OCI-LY1 (cell line): ENCODE results near the gene PLEKHA7.

Source experiments
- H2AFZ ChIP-seq: fragments of 200-600 bp; sonication (generic), shearing (Covaris generic); 2 replicates; pipeline ENCODE4 v1.6.0; 2014; ENCODE audit warnings: antibody characterized with exemption, mild to moderate bottlenecking, low read length
- H3F3A ChIP-seq: fragments of 200-600 bp; sonication (generic), shearing (Covaris generic); 2 replicates; pipeline ENCODE4 v1.6.0; 2014; ENCODE audit warnings: mild to moderate bottlenecking, antibody characterized with exemption, low read length, moderate library complexity; ENCODE audit not compliant: insufficient read depth
- H3K27ac ChIP-seq: fragments of 200-600 bp; sonication (generic); 2 replicates; pipeline ENCODE4 v1.5.1; 2014; ENCODE audit warnings: low read length, mixed run types, mild to moderate bottlenecking, low read depth; ENCODE audit not compliant: poor library complexity, severe bottlenecking
- H3K27me3 ChIP-seq: fragments of 200-600 bp; sonication (generic); 2 replicates; pipeline ENCODE4 v1.6.0; 2014; ENCODE audit warnings: antibody characterized with exemption, mild to moderate bottlenecking, low read length, moderate library complexity; ENCODE audit not compliant: insufficient read depth
- H3K36me3 ChIP-seq: fragments of 200-600 bp; sonication (generic); 2 replicates; pipeline ENCODE4 v1.6.1; 2014; ENCODE audit warnings: mild to moderate bottlenecking, antibody characterized with exemption, low read length, moderate library complexity, mixed read lengths; ENCODE audit not compliant: insufficient read depth
- H3K4me1 ChIP-seq: fragments of 200-600 bp; sonication (generic); 2 replicates; pipeline ENCODE4 v1.5.1; 2014; ENCODE audit warnings: mild to moderate bottlenecking, low read length, moderate library complexity; ENCODE audit not compliant: insufficient read depth, severe bottlenecking
- H3K4me2 ChIP-seq: fragments of 200-600 bp; sonication (generic), shearing (Covaris generic); 2 replicates; pipeline ENCODE4 v1.6.1; 2014; ENCODE audit warnings: low read length
- H3K4me3 ChIP-seq: fragments of 200-600 bp; sonication (generic); 2 replicates; pipeline ENCODE4 v1.5.1; 2014; ENCODE audit warnings: low read length, low read depth, mild to moderate bottlenecking, mixed read lengths; ENCODE audit not compliant: poor library complexity, severe bottlenecking
- H3K79me2 ChIP-seq: fragments of 200-600 bp; shearing (Covaris generic); 2 replicates; pipeline ENCODE4 v1.6.1; 2016; ENCODE audit warnings: mixed run types, low read length, mixed read lengths; ENCODE audit not compliant: insufficient read depth
- H3K9ac ChIP-seq: fragments of 200-600 bp; sonication (generic), shearing (Covaris generic); 2 replicates; pipeline ENCODE4 v1.6.1; 2014; ENCODE audit warnings: mild to moderate bottlenecking, low read length, mixed read lengths
- H3K9me2 ChIP-seq: fragments of 200-600 bp; sonication (generic), shearing (Covaris generic); 2 replicates; pipeline ENCODE4 v1.6.1; 2014; ENCODE audit warnings: low read depth, mild to moderate bottlenecking, low read length, mixed read lengths
- H3K9me3 ChIP-seq: fragments of 200-600 bp; shearing (Covaris generic); 2 replicates; pipeline ENCODE4 v1.6.1; 2014; ENCODE audit warnings: low read length, mixed read lengths
- H4K20me1 ChIP-seq: fragments of 200-600 bp; sonication (generic), shearing (Covaris generic); 2 replicates; pipeline ENCODE4 v1.6.0; 2016; ENCODE audit warnings: mild to moderate bottlenecking, low read length; ENCODE audit not compliant: insufficient read depth
- EZH2 ChIP-seq: fragments of 200-600 bp; sonication (generic), shearing (Covaris generic); IDR thresholded peaks from 2 replicates; pipeline ENCODE4 v1.8.0; 2017; ENCODE audit warnings: borderline replicate concordance, mixed run types, mild to moderate bottlenecking, antibody characterized with exemption, low read length, moderate library complexity, mixed read lengths
- TF ChIP-seq, protein P1 (sequence below): fragments of 200-600 bp; sonication (generic), shearing (Covaris generic); IDR thresholded peaks from 2 replicates; pipeline ENCODE4 v1.5.1; 2017; ENCODE audit warnings: mild to moderate bottlenecking, antibody characterized with exemption, low read length, moderate library complexity, mixed read lengths

The PLEKHA7 gene

DNA sequence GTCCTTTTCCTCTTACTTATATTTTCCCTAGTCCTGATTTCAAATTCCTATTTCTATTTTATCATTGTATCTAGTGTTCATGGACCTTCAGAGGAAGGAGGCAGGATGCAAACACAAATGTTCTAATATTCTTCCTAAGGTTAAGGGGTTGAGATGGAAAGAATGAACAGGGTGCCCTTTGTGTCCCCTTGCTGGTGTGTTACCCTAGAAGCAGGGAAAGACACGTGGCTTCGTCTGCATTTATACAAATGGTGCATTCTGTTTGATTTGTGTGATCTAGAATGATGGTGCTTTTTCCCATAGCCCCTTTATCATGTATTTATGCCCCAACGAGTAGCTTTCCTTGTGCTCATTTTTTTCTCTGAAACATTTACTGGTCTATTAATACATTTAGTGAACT is 76.2 kb downstream of the PLEKHA7 start:
- no peak for TF ChIP-seq EZH2
- TF ChIP-seq, protein P1, sequence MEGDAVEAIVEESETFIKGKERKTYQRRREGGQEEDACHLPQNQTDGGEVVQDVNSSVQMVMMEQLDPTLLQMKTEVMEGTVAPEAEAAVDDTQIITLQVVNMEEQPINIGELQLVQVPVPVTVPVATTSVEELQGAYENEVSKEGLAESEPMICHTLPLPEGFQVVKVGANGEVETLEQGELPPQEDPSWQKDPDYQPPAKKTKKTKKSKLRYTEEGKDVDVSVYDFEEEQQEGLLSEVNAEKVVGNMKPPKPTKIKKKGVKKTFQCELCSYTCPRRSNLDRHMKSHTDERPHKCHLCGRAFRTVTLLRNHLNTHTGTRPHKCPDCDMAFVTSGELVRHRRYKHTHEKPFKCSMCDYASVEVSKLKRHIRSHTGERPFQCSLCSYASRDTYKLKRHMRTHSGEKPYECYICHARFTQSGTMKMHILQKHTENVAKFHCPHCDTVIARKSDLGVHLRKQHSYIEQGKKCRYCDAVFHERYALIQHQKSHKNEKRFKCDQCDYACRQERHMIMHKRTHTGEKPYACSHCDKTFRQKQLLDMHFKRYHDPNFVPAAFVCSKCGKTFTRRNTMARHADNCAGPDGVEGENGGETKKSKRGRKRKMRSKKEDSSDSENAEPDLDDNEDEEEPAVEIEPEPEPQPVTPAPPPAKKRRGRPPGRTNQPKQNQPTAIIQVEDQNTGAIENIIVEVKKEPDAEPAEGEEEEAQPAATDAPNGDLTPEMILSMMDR, result no peak
- H3K9me3 ChIP-seq, result no peaks in the 10 kb centered on the region
- no peaks in the 10 kb centered on the region for H3K9me2 ChIP-seq
- no peak overlapping the region for H3K4me3 ChIP-seq
- H3F3A ChIP-seq, result no peaks in the 10 kb centered on the region
- no peaks in the 10 kb centered on the region for H3K4me1 ChIP-seq
- H3K79me2 ChIP-seq, result no peaks in the 10 kb centered on the region
- 0 out of 2 replicates have a peak, but pooled peaks cover 5% of the 10 kb centered on the region for H3K27me3 ChIP-seq
- no peak overlapping the region for H3K27ac ChIP-seq
- H3K9ac ChIP-seq, result no peak overlapping the region
- no peak overlapping the region for H2AFZ ChIP-seq
- no peaks in the 10 kb centered on the region for H4K20me1 ChIP-seq
- no peak overlapping the region for H3K4me2 ChIP-seq
- H3K36me3 ChIP-seq, result no peaks in the 10 kb centered on the region

DNA sequence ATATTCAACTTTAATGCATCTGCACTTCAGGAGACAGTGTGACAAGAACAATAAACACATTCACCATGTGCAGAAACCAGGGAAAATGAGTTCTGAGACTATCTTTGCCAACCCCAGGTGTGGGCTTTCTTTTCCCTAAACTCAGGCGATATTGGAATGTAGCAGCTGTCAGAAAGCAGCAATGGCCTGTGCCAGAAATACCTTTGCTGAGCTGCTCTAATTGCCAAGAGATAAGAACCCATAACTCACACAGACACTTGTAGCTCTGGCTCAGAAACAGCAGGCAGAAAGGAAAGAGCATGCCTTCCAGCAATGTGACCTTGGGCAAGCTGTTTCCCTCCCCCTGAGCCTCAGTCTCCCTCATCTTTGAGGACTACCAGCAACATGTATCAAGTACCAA is 77.6 kb downstream of the PLEKHA7 start:
- TF ChIP-seq EZH2, result no peak
- TF ChIP-seq, protein P1, result no peak
- H3K27ac ChIP-seq, result no peak overlapping the region
- no peaks in the 10 kb centered on the region for H3K36me3 ChIP-seq
- H3K27me3 ChIP-seq, result 0 out of 2 replicates have a peak, but pooled peaks cover 5% of the 10 kb centered on the region
- H3K9me3 ChIP-seq, result no peaks in the 10 kb centered on the region
- H2AFZ ChIP-seq, result no peak overlapping the region
- H3K4me2 ChIP-seq, result no peak overlapping the region
- no peak overlapping the region for H3K9ac ChIP-seq
- H4K20me1 ChIP-seq, result no peaks in the 10 kb centered on the region
- H3K9me2 ChIP-seq, result no peaks in the 10 kb centered on the region
- H3F3A ChIP-seq, result no peaks in the 10 kb centered on the region
- H3K4me1 ChIP-seq, result no peaks in the 10 kb centered on the region
- H3K79me2 ChIP-seq, result no peaks in the 10 kb centered on the region
- H3K4me3 ChIP-seq, result no peak overlapping the region

DNA sequence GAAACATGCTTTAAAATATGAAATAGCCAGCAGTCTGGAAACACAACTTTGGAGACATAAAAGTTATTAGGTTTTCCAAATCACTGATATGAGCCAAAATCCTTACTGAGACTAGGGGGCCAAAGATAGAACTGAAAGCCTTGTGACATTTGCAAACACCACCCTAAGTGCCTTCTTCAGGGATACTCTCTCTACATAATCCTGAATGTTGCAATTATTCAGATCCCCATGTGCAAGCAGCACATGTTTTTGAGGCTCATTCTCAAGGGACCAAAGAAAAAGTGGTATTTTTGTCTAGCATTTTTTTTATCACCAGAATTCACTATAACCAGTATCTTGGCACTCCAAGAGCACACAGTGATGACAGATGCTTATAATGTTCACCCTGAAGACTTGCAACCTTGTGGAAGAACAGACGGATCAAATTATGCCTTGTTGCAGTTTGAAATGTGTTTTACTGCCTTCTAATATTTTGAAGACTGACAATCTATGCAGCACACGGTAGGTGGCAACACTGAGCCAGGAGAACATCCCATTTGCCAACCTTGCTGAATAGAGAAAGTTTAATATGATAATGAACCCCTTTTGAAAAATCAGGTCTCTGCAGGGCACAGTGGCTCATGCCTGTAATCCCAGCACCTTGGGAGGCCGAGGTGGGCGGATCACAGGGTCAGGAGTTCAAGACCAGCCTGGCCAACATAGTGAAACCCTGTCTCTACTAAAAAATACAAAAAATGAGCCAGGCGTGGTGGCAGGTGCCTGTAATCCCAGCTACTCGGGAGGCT is 78.5 kb downstream of the PLEKHA7 start:
- Histone ChIP-seq H3K9me3 (no peaks in the 10 kb centered on the region), H3K4me3 (no peak overlapping the region), H3K27me3 (0 out of 2 replicates have a peak, but pooled peaks cover 5% of the 10 kb centered on the region), H4K20me1 (no peaks in the 10 kb centered on the region), H3K79me2 (no peaks in the 10 kb centered on the region), H3K9me2 (no peaks in the 10 kb centered on the region), H3K4me2 (no peak overlapping the region), H3K4me1 (no peaks in the 10 kb centered on the region), H3F3A (no peaks in the 10 kb centered on the region), H3K27ac (no peak overlapping the region), H3K9ac (no peak overlapping the region), H3K36me3 (no peaks in the 10 kb centered on the region), H2AFZ (no peak overlapping the region)
- no peak for TF ChIP-seq EZH2
- TF ChIP-seq, protein P1, result peak; percentile 72
